WTC11 (cell line): Measurements from ENCODE around the gene RGS2. TPM values are rescaled to one million over a fixed set of nuclear protein-coding genes. Genes with fewer than 3 reads are reported as not detected.

Experiments
- ATAC-seq: fragments of 200-7000 bp; cut with Tn5 transposase; 2 replicates; pipeline ENCODE4 v1.10.0; 2021; ENCODE audit warnings: mild to moderate bottlenecking, moderate library complexity
- CTCF ChIA-PET: fragments of 300-600 bp; sonication (Branson Sonifier 250); formaldehyde crosslinking; loops from one replicate; lab custom pipeline; 2021; ENCODE audit warnings: antibody characterized with exemption; lab: Charles Lee
- POLR2A ChIA-PET: fragments of 350-600 bp; sonication (Branson Sonifier 250); formaldehyde crosslinking; loops from one replicate; lab custom pipeline; 2021; ENCODE audit warnings: antibody characterized with exemption; lab: Charles Lee
- DNase-seq: peaks from one replicate; pipeline ENCODE4 v3.0.0; 2021; ENCODE audit warnings: low spot score
- H3K27ac Mint-ChIP-seq: 2 replicates; pipeline ENCODE4 v1.8.0; 2021; ENCODE audit warnings: mixed read lengths
- H3K27me3 Mint-ChIP-seq: 2 replicates; pipeline ENCODE4 v1.8.0; 2021; ENCODE audit warnings: low read depth, mild to moderate bottlenecking, moderate library complexity, mixed read lengths
- H3K36me3 Mint-ChIP-seq: 2 replicates; pipeline ENCODE4 v1.8.0; 2021; ENCODE audit warnings: mixed read lengths
- H3K4me1 Mint-ChIP-seq: 2 replicates; pipeline ENCODE4 v1.8.0; 2022; ENCODE audit warnings: mixed read lengths
- H3K4me3 Mint-ChIP-seq: 2 replicates; pipeline ENCODE4 v1.8.0; 2021; ENCODE audit warnings: mild to moderate bottlenecking, moderate library complexity, mixed read lengths
- H3K9me3 Mint-ChIP-seq: 2 replicates; pipeline ENCODE4 v1.8.0; 2021; ENCODE audit warnings: mixed read lengths
- FOXJ3 ChIP-seq: sonication (generic); formaldehyde crosslinking; IDR thresholded peaks from 2 replicates; pipeline ENCODE4 v1.9.0; 2021; ENCODE audit warnings: missing genetic modification reagents, mild to moderate bottlenecking, borderline replicate concordance
- FOXP1 ChIP-seq: sonication (generic); formaldehyde crosslinking; IDR thresholded peaks from 2 replicates; pipeline ENCODE4 v1.8.0; 2022; ENCODE audit warnings: missing genetic modification reagents, mild to moderate bottlenecking, moderate library complexity, borderline replicate concordance
- MYBL2 ChIP-seq: sonication (generic); formaldehyde crosslinking; IDR thresholded peaks from 2 replicates; pipeline ENCODE4 v1.8.1; 2023; ENCODE audit warnings: mild to moderate bottlenecking, moderate library complexity, missing genetic modification reagents
- NFATC4 ChIP-seq: fragments of 250-450 bp; sonication (Bioruptor Pico); IDR thresholded peaks from 2 replicates; pipeline ENCODE4 v1.9.0; 2021; ENCODE audit warnings: mild to moderate bottlenecking
- NFE2L1 ChIP-seq: sonication (generic); formaldehyde crosslinking; IDR thresholded peaks from 2 replicates; pipeline ENCODE4 v1.8.1; 2023; ENCODE audit warnings: missing genetic modification reagents
- NR2C2 ChIP-seq: sonication (generic); formaldehyde crosslinking; IDR thresholded peaks from 2 replicates; pipeline ENCODE4 v1.8.0; 2022; ENCODE audit warnings: mild to moderate bottlenecking, missing genetic modification reagents
- NR3C1 ChIP-seq: sonication (generic); formaldehyde crosslinking; conservative IDR thresholded peaks from 2 replicates; pipeline ENCODE4 v1.8.1; 2023; ENCODE audit warnings: low read depth, mild to moderate bottlenecking, missing genetic modification reagents
- RORB ChIP-seq: fragments of 250-450 bp; sonication (Bioruptor Pico); IDR thresholded peaks from 2 replicates; pipeline ENCODE4 v1.9.0; 2021; ENCODE audit warnings: mild to moderate bottlenecking
- SMAD3 ChIP-seq: sonication (generic); formaldehyde crosslinking; IDR thresholded peaks from 2 replicates; pipeline ENCODE4 v1.8.0; 2022; ENCODE audit warnings: missing genetic modification reagents, mild to moderate bottlenecking, borderline replicate concordance
- SMAD4 ChIP-seq: sonication (generic); formaldehyde crosslinking; IDR thresholded peaks from 2 replicates; pipeline ENCODE4 v1.8.0; 2022; ENCODE audit warnings: mild to moderate bottlenecking, missing genetic modification reagents
- SOX15 ChIP-seq: fragments of 250-450 bp; sonication (Bioruptor Pico); IDR thresholded peaks from 2 replicates; pipeline ENCODE4 v1.9.0; 2021; ENCODE audit warnings: mild to moderate bottlenecking
- TEAD4 ChIP-seq: sonication (generic); formaldehyde crosslinking; IDR thresholded peaks from 2 replicates; pipeline ENCODE4 v1.8.0; 2022; ENCODE audit warnings: mild to moderate bottlenecking, missing genetic modification reagents
- ZBTB21 ChIP-seq: sonication (generic); formaldehyde crosslinking; IDR thresholded peaks from 2 replicates; pipeline ENCODE4 v1.8.1; 2023; ENCODE audit warnings: mild to moderate bottlenecking, missing genetic modification reagents, borderline replicate concordance
- ZNF121 ChIP-seq: sonication (generic); formaldehyde crosslinking; IDR thresholded peaks from 2 replicates; pipeline ENCODE4 v1.8.0; 2023; ENCODE audit warnings: missing genetic modification reagents
- ZNF138 ChIP-seq: sonication (generic); formaldehyde crosslinking; conservative IDR thresholded peaks from 2 replicates; pipeline ENCODE4 v1.8.1; 2022; ENCODE audit warnings: mild to moderate bottlenecking, moderate library complexity, missing genetic modification reagents
- ZNF232 ChIP-seq: sonication (generic); formaldehyde crosslinking; IDR thresholded peaks from 2 replicates; pipeline ENCODE4 v1.8.0; 2022; ENCODE audit warnings: mild to moderate bottlenecking, missing genetic modification reagents
- ZNF416 ChIP-seq: fragments of 250-450 bp; sonication (Bioruptor Pico); IDR thresholded peaks from 2 replicates; pipeline ENCODE4 v1.9.0; 2021; ENCODE audit warnings: mild to moderate bottlenecking, inconsistent platforms
- ZNF671 ChIP-seq: fragments of 250-450 bp; sonication (Bioruptor Pico); IDR thresholded peaks from 2 replicates; pipeline ENCODE4 v1.8.0; 2021; ENCODE audit warnings: mild to moderate bottlenecking
- total RNA-seq: library from RNA; stranded (reverse); gene quantifications from 3 replicates; pipeline ENCODE4 v1.2.3, GENCODE V29; 2021
- TF ChIP-seq, protein P1 (sequence below): fragments of 250-450 bp; sonication (Bioruptor Pico); IDR thresholded peaks from 2 replicates; pipeline ENCODE4 v2.1.2; 2022; ENCODE audit warnings: mild to moderate bottlenecking, moderate library complexity
- TF ChIP-seq, protein P2 (sequence below): sonication (generic); formaldehyde crosslinking; IDR thresholded peaks from 2 replicates; pipeline ENCODE4 v1.8.1; 2023; ENCODE audit warnings: mild to moderate bottlenecking, missing genetic modification reagents
- TF ChIP-seq, protein P3 (sequence below): fragments of 200-600 bp; IDR thresholded peaks from 2 replicates; pipeline ENCODE4 v1.8.0; 2022; ENCODE audit warnings: antibody characterized with exemption
- TF ChIP-seq, protein P4 (sequence below): sonication (generic); formaldehyde crosslinking; IDR thresholded peaks from 2 replicates; pipeline ENCODE4 v1.8.1; 2023; ENCODE audit warnings: mild to moderate bottlenecking, missing genetic modification reagents, borderline replicate concordance
- TF ChIP-seq, protein P5 (sequence below): sonication (generic); formaldehyde crosslinking; IDR thresholded peaks from 2 replicates; pipeline ENCODE4 v1.8.0; 2022; ENCODE audit warnings: missing genetic modification reagents
- TF ChIP-seq, protein P6 (sequence below): sonication (generic); formaldehyde crosslinking; IDR thresholded peaks from 2 replicates; pipeline ENCODE4 v1.8.1; 2022; ENCODE audit warnings: mild to moderate bottlenecking, missing genetic modification reagents, moderate library complexity, borderline replicate concordance

The RGS2 gene
- total RNA-seq, 1 experiment from 2014 or later: 13.1 TPM

DNA sequence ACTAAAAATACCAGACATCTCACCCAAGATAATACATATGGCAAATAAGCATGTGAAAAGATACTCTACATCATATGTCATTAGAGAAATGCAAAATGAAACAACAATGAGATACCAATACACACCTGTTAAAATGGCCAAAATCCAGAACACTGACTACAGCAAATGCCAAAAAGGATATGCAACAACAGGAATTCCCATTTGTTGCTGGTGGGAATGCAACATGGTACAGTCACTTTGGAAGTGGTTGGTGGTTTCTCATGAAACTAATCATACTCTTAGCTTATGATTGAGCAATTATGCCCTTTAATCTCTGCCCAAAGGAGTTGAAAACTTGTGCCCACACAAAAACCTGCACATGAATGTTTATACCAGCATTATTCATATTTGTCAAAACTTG, 6.4 kb upstream of the RGS2 start (continued):
- TF ChIP-seq RORB (no peak), ZNF138 (CRISPR knock-in tag) (no peak), ZNF671 (CRISPR knock-in tag) (no peak), NR2C2 (CRISPR knock-in tag) (no peak), TEAD4 (CRISPR knock-in tag) (no peak), SMAD3 (CRISPR knock-in tag) (no peak), ZNF121 (CRISPR knock-in tag) (no peak), NR3C1 (no peak), SMAD4 (CRISPR knock-in tag) (no peak), FOXJ3 (CRISPR knock-in tag) (no peak)
- TF ChIP-seq, protein P1, sequence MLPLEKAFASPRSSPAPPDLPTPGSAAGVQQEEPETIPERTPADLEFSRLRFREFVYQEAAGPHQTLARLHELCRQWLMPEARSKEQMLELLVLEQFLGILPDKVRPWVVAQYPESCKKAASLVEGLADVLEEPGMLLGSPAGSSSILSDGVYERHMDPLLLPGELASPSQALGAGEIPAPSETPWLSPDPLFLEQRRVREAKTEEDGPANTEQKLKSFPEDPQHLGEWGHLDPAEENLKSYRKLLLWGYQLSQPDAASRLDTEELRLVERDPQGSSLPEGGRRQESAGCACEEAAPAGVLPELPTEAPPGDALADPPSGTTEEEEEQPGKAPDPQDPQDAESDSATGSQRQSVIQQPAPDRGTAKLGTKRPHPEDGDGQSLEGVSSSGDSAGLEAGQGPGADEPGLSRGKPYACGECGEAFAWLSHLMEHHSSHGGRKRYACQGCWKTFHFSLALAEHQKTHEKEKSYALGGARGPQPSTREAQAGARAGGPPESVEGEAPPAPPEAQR (CRISPR knock-in tag): no peak
- TF ChIP-seq, protein P2, sequence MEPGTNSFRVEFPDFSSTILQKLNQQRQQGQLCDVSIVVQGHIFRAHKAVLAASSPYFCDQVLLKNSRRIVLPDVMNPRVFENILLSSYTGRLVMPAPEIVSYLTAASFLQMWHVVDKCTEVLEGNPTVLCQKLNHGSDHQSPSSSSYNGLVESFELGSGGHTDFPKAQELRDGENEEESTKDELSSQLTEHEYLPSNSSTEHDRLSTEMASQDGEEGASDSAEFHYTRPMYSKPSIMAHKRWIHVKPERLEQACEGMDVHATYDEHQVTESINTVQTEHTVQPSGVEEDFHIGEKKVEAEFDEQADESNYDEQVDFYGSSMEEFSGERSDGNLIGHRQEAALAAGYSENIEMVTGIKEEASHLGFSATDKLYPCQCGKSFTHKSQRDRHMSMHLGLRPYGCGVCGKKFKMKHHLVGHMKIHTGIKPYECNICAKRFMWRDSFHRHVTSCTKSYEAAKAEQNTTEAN (CRISPR knock-in tag): no peak
- TF ChIP-seq, protein P3, sequence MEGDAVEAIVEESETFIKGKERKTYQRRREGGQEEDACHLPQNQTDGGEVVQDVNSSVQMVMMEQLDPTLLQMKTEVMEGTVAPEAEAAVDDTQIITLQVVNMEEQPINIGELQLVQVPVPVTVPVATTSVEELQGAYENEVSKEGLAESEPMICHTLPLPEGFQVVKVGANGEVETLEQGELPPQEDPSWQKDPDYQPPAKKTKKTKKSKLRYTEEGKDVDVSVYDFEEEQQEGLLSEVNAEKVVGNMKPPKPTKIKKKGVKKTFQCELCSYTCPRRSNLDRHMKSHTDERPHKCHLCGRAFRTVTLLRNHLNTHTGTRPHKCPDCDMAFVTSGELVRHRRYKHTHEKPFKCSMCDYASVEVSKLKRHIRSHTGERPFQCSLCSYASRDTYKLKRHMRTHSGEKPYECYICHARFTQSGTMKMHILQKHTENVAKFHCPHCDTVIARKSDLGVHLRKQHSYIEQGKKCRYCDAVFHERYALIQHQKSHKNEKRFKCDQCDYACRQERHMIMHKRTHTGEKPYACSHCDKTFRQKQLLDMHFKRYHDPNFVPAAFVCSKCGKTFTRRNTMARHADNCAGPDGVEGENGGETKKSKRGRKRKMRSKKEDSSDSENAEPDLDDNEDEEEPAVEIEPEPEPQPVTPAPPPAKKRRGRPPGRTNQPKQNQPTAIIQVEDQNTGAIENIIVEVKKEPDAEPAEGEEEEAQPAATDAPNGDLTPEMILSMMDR: no peak
- TF ChIP-seq, all 79 proteins: peak for 0

DNA sequence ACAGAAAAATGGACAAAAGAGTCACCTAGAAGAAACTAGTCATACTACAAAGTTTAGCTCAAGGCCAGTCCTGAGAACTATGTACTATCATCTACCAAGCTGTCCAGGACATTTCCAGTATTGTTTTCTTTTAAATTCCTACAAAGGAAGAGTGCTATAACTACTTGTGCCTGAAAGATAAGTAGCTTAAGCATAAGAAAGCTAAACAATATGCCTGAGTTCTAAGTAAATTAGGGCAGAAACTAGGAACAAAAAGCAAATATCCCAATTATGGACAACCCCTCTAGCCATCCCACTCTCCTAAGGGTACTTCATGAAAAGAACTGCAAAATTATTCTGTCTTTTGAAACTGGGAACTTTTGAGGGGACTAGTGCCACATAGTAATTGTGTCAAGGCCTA, 5.3 kb upstream of the RGS2 start:
- H3K27ac Mint-ChIP-seq: no peak overlapping the region
- DNase-seq (no peak), ATAC-seq (no peak)
- H3K36me3 Mint-ChIP-seq: no peaks in the 10 kb centered on the region
- peaks cover 16% of the 10 kb centered on the region for H3K27me3 Mint-ChIP-seq
- no peak overlapping the region for H3K4me3 Mint-ChIP-seq
- H3K4me1 Mint-ChIP-seq: peaks cover 15% of the 10 kb centered on the region
- peaks cover 5% of the 10 kb centered on the region for H3K9me3 Mint-ChIP-seq
- CTCF ChIA-PET: no interaction called here
- POLR2A ChIA-PET: no interaction called here
- TF ChIP-seq NFE2L1 (CRISPR knock-in tag): no peak
- TF ChIP-seq, protein P4, sequence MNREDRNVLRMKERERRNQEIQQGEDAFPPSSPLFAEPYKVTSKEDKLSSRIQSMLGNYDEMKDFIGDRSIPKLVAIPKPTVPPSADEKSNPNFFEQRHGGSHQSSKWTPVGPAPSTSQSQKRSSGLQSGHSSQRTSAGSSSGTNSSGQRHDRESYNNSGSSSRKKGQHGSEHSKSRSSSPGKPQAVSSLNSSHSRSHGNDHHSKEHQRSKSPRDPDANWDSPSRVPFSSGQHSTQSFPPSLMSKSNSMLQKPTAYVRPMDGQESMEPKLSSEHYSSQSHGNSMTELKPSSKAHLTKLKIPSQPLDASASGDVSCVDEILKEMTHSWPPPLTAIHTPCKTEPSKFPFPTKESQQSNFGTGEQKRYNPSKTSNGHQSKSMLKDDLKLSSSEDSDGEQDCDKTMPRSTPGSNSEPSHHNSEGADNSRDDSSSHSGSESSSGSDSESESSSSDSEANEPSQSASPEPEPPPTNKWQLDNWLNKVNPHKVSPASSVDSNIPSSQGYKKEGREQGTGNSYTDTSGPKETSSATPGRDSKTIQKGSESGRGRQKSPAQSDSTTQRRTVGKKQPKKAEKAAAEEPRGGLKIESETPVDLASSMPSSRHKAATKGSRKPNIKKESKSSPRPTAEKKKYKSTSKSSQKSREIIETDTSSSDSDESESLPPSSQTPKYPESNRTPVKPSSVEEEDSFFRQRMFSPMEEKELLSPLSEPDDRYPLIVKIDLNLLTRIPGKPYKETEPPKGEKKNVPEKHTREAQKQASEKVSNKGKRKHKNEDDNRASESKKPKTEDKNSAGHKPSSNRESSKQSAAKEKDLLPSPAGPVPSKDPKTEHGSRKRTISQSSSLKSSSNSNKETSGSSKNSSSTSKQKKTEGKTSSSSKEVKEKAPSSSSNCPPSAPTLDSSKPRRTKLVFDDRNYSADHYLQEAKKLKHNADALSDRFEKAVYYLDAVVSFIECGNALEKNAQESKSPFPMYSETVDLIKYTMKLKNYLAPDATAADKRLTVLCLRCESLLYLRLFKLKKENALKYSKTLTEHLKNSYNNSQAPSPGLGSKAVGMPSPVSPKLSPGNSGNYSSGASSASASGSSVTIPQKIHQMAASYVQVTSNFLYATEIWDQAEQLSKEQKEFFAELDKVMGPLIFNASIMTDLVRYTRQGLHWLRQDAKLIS: no peak
- TF ChIP-seq FOXP1: no peak
- TF ChIP-seq ZBTB21 (CRISPR knock-in tag): no peak
- TF ChIP-seq MYBL2: no peak
- no peak for TF ChIP-seq NFATC4 (CRISPR knock-in tag)
- TF ChIP-seq ZNF232 (CRISPR knock-in tag): no peak
- no peak for TF ChIP-seq SMAD3 (CRISPR knock-in tag)
- TF ChIP-seq SOX15 (CRISPR knock-in tag): no peak
- TF ChIP-seq ZNF416: no peak
- TF ChIP-seq NR2C2 (CRISPR knock-in tag): no peak
- TF ChIP-seq, protein P5, sequence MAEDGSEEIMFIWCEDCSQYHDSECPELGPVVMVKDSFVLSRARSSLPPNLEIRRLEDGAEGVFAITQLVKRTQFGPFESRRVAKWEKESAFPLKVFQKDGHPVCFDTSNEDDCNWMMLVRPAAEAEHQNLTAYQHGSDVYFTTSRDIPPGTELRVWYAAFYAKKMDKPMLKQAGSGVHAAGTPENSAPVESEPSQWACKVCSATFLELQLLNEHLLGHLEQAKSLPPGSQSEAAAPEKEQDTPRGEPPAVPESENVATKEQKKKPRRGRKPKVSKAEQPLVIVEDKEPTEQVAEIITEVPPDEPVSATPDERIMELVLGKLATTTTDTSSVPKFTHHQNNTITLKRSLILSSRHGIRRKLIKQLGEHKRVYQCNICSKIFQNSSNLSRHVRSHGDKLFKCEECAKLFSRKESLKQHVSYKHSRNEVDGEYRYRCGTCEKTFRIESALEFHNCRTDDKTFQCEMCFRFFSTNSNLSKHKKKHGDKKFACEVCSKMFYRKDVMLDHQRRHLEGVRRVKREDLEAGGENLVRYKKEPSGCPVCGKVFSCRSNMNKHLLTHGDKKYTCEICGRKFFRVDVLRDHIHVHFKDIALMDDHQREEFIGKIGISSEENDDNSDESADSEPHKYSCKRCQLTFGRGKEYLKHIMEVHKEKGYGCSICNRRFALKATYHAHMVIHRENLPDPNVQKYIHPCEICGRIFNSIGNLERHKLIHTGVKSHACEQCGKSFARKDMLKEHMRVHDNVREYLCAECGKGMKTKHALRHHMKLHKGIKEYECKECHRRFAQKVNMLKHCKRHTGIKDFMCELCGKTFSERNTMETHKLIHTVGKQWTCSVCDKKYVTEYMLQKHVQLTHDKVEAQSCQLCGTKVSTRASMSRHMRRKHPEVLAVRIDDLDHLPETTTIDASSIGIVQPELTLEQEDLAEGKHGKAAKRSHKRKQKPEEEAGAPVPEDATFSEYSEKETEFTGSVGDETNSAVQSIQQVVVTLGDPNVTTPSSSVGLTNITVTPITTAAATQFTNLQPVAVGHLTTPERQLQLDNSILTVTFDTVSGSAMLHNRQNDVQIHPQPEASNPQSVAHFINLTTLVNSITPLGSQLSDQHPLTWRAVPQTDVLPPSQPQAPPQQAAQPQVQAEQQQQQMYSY (CRISPR knock-in tag): no peak
- TF ChIP-seq, protein P6, sequence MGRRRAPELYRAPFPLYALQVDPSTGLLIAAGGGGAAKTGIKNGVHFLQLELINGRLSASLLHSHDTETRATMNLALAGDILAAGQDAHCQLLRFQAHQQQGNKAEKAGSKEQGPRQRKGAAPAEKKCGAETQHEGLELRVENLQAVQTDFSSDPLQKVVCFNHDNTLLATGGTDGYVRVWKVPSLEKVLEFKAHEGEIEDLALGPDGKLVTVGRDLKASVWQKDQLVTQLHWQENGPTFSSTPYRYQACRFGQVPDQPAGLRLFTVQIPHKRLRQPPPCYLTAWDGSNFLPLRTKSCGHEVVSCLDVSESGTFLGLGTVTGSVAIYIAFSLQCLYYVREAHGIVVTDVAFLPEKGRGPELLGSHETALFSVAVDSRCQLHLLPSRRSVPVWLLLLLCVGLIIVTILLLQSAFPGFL (CRISPR knock-in tag): no peak
